Lower lobe of right lung (tissue), 2 donors: Measurements from ENCODE around the gene TNXB. TPM values are rescaled to one million over a fixed set of nuclear protein-coding genes. Genes with fewer than 3 reads are reported as not detected.
A peak's percentile ranks its signal among the peaks of the same experiment; 100 is the strongest.

Source experiments
- ATAC-seq, 2 donors: fragments of 200-7000 bp; cut with Tn5 transposase; one replicate each; pipeline ENCODE4 v1.9.1; 2020 to 2022; ENCODE audit warnings: mild to moderate bottlenecking in 2 of 2, moderate library complexity in 2 of 2
- DNase-seq: peaks from one replicate; pipeline ENCODE4 v3.0.0-alpha.2; 2020
- H3K27ac ChIP-seq: fragments of 200-600 bp; one replicate; pipeline ENCODE4 v1.8.0; 2022
- H3K27me3 ChIP-seq: fragments of 200-600 bp; one replicate; pipeline ENCODE4 v1.8.0; 2022; ENCODE audit warnings: low read depth
- H3K36me3 ChIP-seq: fragments of 200-600 bp; one replicate; pipeline ENCODE4 v1.8.0; 2022; ENCODE audit warnings: mild to moderate bottlenecking
- H3K4me1 ChIP-seq: fragments of 200-600 bp; one replicate; pipeline ENCODE4 v1.8.0; 2022
- H3K4me3 ChIP-seq: fragments of 200-600 bp; one replicate; pipeline ENCODE4 v1.8.0; 2022; ENCODE audit warnings: mild to moderate bottlenecking
- H3K9me3 ChIP-seq: fragments of 200-600 bp; one replicate; pipeline ENCODE4 v1.8.0; 2022
- intact Hi-C: fragments of 100-400 bp; cut with DNase I; formaldehyde crosslinking; loops from one replicate; pipeline ENCODE4 v1.11.0; 2022
- total RNA-seq: library from RNA; stranded (reverse); fragmentation: NEBNext Ultra II Directional; extraction: Animal tissue kit (Norgen Biotek cat#: 25700); gene quantifications from one replicate; pipeline ENCODE4 v1.2.1, GENCODE V29; 2021
- TF ChIP-seq, protein P1 (sequence below): fragments of 200-600 bp; IDR thresholded peaks from one replicate; pipeline ENCODE4 v1.8.0; 2022; ENCODE audit warnings: antibody characterized with exemption, mild to moderate bottlenecking
- donor health status: DM: no; HTN: yes; CAD: no; lungs with severe emphysema.

Gene TNXB
- total RNA-seq, 1 donor from 2014 or later, result 120 TPM

DNA sequence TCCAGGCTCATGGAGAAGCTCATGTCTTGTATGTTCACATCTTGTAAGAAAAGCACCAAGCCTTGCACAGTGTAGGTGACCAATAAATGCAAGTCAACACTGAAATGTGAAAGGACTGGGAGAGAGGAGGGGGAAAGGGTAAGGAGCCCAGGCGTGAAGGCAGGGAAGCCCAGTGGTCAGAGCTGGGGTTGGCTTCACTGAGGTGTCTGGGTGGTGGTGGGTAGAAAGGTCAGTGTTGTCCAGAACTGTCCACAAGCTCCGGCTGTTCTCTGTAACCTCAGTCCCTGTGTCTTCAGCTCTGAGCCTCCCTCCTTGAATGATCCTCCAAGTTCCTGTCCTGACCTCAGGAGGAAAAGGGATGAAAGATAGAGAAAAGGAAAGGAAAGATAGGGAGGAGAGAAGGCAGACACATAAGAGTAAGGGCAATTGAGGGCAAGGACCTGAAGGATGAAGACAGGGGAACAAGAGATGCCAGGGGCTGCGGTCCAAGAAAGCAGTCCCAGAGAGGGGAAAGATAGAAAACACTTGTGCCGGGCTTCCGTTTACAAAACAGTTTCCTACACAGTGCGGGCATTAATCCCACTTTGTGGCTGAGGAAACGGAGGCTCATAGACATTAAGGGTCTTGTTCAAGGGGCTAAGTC is 2.4 kb upstream of the TNXB start:
- no peaks in the 10 kb centered on the region for H3K9me3 ChIP-seq
- DNase-seq, result no peak
- H3K4me3 ChIP-seq, result no peak overlapping the region
- ATAC-seq, result no peak
- H3K36me3 ChIP-seq, result peaks cover 13% of the 10 kb centered on the region
- peaks cover 72% of the 10 kb centered on the region for H3K4me1 ChIP-seq
- TF ChIP-seq, protein P1, sequence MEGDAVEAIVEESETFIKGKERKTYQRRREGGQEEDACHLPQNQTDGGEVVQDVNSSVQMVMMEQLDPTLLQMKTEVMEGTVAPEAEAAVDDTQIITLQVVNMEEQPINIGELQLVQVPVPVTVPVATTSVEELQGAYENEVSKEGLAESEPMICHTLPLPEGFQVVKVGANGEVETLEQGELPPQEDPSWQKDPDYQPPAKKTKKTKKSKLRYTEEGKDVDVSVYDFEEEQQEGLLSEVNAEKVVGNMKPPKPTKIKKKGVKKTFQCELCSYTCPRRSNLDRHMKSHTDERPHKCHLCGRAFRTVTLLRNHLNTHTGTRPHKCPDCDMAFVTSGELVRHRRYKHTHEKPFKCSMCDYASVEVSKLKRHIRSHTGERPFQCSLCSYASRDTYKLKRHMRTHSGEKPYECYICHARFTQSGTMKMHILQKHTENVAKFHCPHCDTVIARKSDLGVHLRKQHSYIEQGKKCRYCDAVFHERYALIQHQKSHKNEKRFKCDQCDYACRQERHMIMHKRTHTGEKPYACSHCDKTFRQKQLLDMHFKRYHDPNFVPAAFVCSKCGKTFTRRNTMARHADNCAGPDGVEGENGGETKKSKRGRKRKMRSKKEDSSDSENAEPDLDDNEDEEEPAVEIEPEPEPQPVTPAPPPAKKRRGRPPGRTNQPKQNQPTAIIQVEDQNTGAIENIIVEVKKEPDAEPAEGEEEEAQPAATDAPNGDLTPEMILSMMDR, result no peak
- intact Hi-C loops, result no loop called here
- H3K27me3 ChIP-seq, result no peaks in the 10 kb centered on the region
- H3K27ac ChIP-seq, result peak overlapping the region; percentile 85

DNA sequence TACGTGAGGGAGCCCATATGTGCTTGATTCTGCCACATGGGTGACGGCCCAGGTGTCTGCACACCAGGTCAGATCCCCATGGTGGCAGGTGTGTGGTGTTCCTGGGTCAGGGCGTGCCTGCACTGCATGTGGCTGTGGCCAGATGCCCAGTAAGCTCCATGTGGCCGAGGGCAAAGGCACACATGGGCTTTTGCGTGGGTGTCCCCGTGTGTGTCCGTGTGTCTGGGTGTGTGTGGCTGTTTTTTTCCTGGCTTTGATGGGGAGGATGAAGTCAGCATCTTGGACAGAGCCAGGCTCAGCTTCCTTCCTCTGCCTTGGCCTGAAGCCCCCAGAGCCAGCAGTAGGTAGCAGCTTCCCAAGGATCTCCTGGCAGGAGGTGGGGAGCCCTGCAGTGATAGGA is 1.5 kb upstream of the TNXB start:
- no peak overlapping the region for H3K4me3 ChIP-seq
- intact Hi-C loops, result no loop called here

DNA sequence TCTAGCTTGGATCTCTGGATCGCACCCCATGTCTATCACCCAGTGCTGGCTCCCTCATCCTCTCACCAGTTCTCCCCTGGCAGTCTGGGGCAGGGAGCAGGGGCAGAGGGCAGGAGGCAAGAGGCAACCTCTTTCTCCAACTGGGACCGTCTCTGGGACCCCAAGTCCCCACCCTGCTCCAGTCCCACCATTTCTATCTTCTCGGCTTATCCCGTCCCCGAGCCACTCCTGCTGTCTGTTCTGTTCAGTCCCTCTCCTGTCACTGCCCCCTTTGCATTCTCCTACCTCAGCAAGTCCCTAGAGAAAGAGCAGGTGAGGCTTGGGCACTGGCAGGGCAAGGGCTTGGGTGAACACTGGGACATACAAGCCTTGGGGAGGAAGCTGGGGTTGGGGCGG is 625 bp upstream of the TNXB start:
- ATAC-seq (no peak), DNase-seq (no peak)
- peaks cover 76% of the 10 kb centered on the region for H3K4me1 ChIP-seq
- no peaks in the 10 kb centered on the region for H3K36me3 ChIP-seq
- H3K27me3 ChIP-seq, result no peaks in the 10 kb centered on the region
- peak overlapping the region; percentile 85 for H3K27ac ChIP-seq
- peak overlapping the region; percentile 61 for H3K4me3 ChIP-seq
- TF ChIP-seq, protein P1, result no peak
- intact Hi-C loops, result no loop called here
- H3K9me3 ChIP-seq, result no peaks in the 10 kb centered on the region

More for the DNA sequence above, 1.5 kb upstream of the TNXB start:
- H3K9me3 ChIP-seq, result no peaks in the 10 kb centered on the region
- TF ChIP-seq, protein P1, result no peak
- peaks cover 4% of the 10 kb centered on the region for H3K36me3 ChIP-seq
- H3K4me1 ChIP-seq, result peaks cover 79% of the 10 kb centered on the region
- DNase-seq (no peak), ATAC-seq (no peak)
- peak overlapping the region; percentile 85 for H3K27ac ChIP-seq
- H3K27me3 ChIP-seq, result no peaks in the 10 kb centered on the region

DNA sequence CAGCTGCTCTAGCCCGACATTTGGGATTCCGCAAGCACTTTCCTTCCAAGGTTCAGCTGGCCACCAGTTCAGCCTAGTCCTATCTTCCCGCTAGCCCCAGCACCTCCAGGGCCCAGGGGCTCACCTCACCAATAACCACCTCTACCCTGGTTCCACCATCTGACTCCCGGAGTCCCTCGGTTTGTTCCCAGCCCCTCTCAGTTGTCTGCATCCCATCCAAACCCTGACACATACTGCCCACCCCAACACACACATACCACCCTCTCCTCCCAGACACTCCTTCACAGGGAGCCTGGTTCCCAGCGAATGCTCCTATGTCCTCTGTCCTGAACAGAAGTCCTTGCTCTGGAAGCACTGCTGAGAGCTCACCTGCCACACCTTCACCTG is 418 bp downstream of the TNXB start:
- H3K36me3 ChIP-seq, result no peaks in the 10 kb centered on the region
- H3K27ac ChIP-seq, result peak overlapping the region; percentile 85
- no peak for DNase-seq
- intact Hi-C loops, result no loop called here
- ATAC-seq, result no peak
- peaks cover 66% of the 10 kb centered on the region for H3K4me1 ChIP-seq
- TF ChIP-seq, protein P1, result no peak
- H3K4me3 ChIP-seq, result peak overlapping the region; percentile 61
- H3K27me3 ChIP-seq, result no peaks in the 10 kb centered on the region
- H3K9me3 ChIP-seq, result no peaks in the 10 kb centered on the region

DNA sequence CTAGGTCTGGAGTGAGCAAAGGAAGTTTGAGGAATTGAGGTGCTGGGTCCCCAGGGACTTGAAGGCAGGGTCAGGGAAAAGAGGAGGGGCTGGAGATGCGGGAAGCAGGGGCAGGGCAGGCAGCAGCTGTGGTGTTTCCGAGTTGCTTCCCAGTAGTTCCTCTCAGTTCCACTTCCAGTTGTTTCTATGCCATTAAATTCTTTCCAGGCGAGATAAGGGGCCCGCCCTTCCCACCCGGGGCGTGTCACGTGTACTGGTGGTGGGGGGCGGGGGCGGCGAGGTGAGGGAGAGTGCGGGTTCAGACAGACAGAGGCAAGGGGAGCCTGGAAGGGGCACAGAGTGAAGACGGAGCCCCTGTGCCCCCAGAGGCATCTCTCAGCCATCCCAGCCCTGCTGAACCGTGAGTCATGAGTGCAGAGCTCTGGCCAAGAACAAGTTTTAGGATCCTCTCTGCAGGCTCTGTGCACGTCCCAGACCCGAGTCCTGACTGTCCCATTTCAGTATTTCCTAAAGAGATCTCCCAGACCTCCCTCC is 977 bp downstream of the TNXB start:
- DNase-seq, result no peak
- Histone ChIP-seq H3K27ac (peak overlapping the region; percentile 85), H3K36me3 (no peaks in the 10 kb centered on the region), H3K4me3 (peak overlapping the region; percentile 61), H3K9me3 (no peaks in the 10 kb centered on the region), H3K4me1 (peaks cover 60% of the 10 kb centered on the region), H3K27me3 (no peaks in the 10 kb centered on the region)
- ATAC-seq, result peak; percentile 48 to 52
- intact Hi-C loops, result no loop called here
- TF ChIP-seq, protein P1, result no peak
